ENCODE measurements around the gene COL9A3.
"Not testable (repeated sequence)": the region's sequence is repeated elsewhere in the genome, so short reads cannot be mapped to it uniquely, and the experiment has no call there.

COL9A3 gene

GRCh38 chr20:62852841-62853240, 36.0 kb downstream of the COL9A3 start:
- DNase-seq: no peak

GRCh38 chr20:62853304-62853703, 36.5 kb downstream of the COL9A3 start:
- DNase-seq: not testable (repeated sequence)

- DNase-seq: no peak
Observed at GRCh38 chr20:62854121-62854520, 37.3 kb downstream of the COL9A3 start.

- no peak for DNase-seq
Observed at GRCh38 chr20:62855120-62855519, 38.3 kb downstream of the COL9A3 start.

GRCh38 chr20:62856931-62857619, 40.2 kb downstream of the COL9A3 start:
- no peak for DNase-seq

- peak in 28 of 56 donors; percentile 12 to 77 (median 40) for DNase-seq
Observed at GRCh38 chr20:62858058-62858830, 41.4 kb downstream of the COL9A3 start.

GRCh38 chr20:62859721-62860120, 42.9 kb downstream of the COL9A3 start:
- DNase-seq: no peak

- DNase-seq: peak in 26 of 56 donors; percentile 17 to 57 (median 32)
Observed at GRCh38 chr20:62860391-62860923, 43.6 kb downstream of the COL9A3 start.

GRCh38 chr20:62860924-62861691, 44.3 kb downstream of the COL9A3 start:
- DNase-seq: peak in 2 of 56 donors; percentile 14 to 19

GRCh38 chr20:62861726-62862336, 45.0 kb downstream of the COL9A3 start, which contains the start of gene TCFL5:
Gene TCFL5 (minus strand): TSS chr20:62861822. CDS start chr20:62861670, 152 bp downstream.
- DNase-seq: peak in 55 of 56 donors; percentile 42 to 95 (median 89)

GRCh38 chr20:62864207-62864606, 47.4 kb downstream of the COL9A3 start:
- no peak for DNase-seq

GRCh38 chr20:62872184-62872847, 55.5 kb downstream of the COL9A3 start:
- no peak for DNase-seq

- no peak for DNase-seq
Observed at GRCh38 chr20:62872862-62873261, 56.0 kb downstream of the COL9A3 start.

- no peak for DNase-seq
Observed at GRCh38 chr20:62873280-62873679, 56.4 kb downstream of the COL9A3 start.

GRCh38 chr20:62873681-62874031, 56.8 kb downstream of the COL9A3 start:
- DNase-seq: peak in 33 of 56 donors; percentile 10 to 78 (median 34)

GRCh38 chr20:62874964-62875344, 58.1 kb downstream of the COL9A3 start:
- DNase-seq: no peak

GRCh38 chr20:62875419-62876361, 58.8 kb downstream of the COL9A3 start:
- peak in 45 of 56 donors; percentile 16 to 74 (median 47) for DNase-seq

GRCh38 chr20:62876501-62876901, 59.7 kb downstream of the COL9A3 start:
- DNase-seq: no peak
